WTC11 (cell line): Measurements from ENCODE around the gene C9orf50. TPM values are rescaled to one million over a fixed set of nuclear protein-coding genes. Genes with fewer than 3 reads are reported as not detected.

Experiments
- ATAC-seq: fragments of 200-7000 bp; cut with Tn5 transposase; 2 replicates; pipeline ENCODE4 v1.10.0; 2021; ENCODE audit warnings: mild to moderate bottlenecking, moderate library complexity
- CTCF ChIA-PET: fragments of 300-600 bp; sonication (Branson Sonifier 250); formaldehyde crosslinking; loops from one replicate; lab custom pipeline; 2021; ENCODE audit warnings: antibody characterized with exemption; lab: Charles Lee
- POLR2A ChIA-PET: fragments of 350-600 bp; sonication (Branson Sonifier 250); formaldehyde crosslinking; loops from one replicate; lab custom pipeline; 2021; ENCODE audit warnings: antibody characterized with exemption; lab: Charles Lee
- DNase-seq: peaks from one replicate; pipeline ENCODE4 v3.0.0; 2021; ENCODE audit warnings: low spot score
- H3K27ac Mint-ChIP-seq: 2 replicates; pipeline ENCODE4 v1.8.0; 2021; ENCODE audit warnings: mixed read lengths
- H3K27me3 Mint-ChIP-seq: 2 replicates; pipeline ENCODE4 v1.8.0; 2021; ENCODE audit warnings: low read depth, mild to moderate bottlenecking, moderate library complexity, mixed read lengths
- H3K36me3 Mint-ChIP-seq: 2 replicates; pipeline ENCODE4 v1.8.0; 2021; ENCODE audit warnings: mixed read lengths
- H3K4me1 Mint-ChIP-seq: 2 replicates; pipeline ENCODE4 v1.8.0; 2022; ENCODE audit warnings: mixed read lengths
- H3K4me3 Mint-ChIP-seq: 2 replicates; pipeline ENCODE4 v1.8.0; 2021; ENCODE audit warnings: mild to moderate bottlenecking, moderate library complexity, mixed read lengths
- H3K9me3 Mint-ChIP-seq: 2 replicates; pipeline ENCODE4 v1.8.0; 2021; ENCODE audit warnings: mixed read lengths
- ATF1 ChIP-seq: sonication (generic); formaldehyde crosslinking; IDR thresholded peaks from 2 replicates; pipeline ENCODE4 v1.8.1; 2023; ENCODE audit warnings: mild to moderate bottlenecking, moderate library complexity, missing genetic modification reagents
- CREB1 ChIP-seq: sonication (generic); formaldehyde crosslinking; IDR thresholded peaks from 2 replicates; pipeline ENCODE4 v1.8.0; 2023; ENCODE audit warnings: mild to moderate bottlenecking, missing genetic modification reagents
- EMX1 ChIP-seq: fragments of 250-450 bp; sonication (Bioruptor Pico); IDR thresholded peaks from 2 replicates; pipeline ENCODE4 v1.8.0; 2021; ENCODE audit warnings: mild to moderate bottlenecking
- GABPB1 ChIP-seq: sonication (generic); formaldehyde crosslinking; IDR thresholded peaks from 2 replicates; pipeline ENCODE4 v1.8.1; 2023; ENCODE audit warnings: mild to moderate bottlenecking, missing genetic modification reagents
- IRF2 ChIP-seq: sonication (generic); formaldehyde crosslinking; IDR thresholded peaks from 2 replicates; pipeline ENCODE4 v1.8.0; 2022; ENCODE audit warnings: low read depth, missing genetic modification reagents, borderline replicate concordance
- JAZF1 ChIP-seq: fragments of 250-450 bp; sonication (Bioruptor Pico); IDR thresholded peaks from 2 replicates; pipeline ENCODE4 v1.9.0; 2021; ENCODE audit warnings: moderate library complexity, mild to moderate bottlenecking, inconsistent platforms
- KAT7 ChIP-seq: sonication (generic); formaldehyde crosslinking; IDR thresholded peaks from 2 replicates; pipeline ENCODE4 v1.8.1; 2023; ENCODE audit warnings: missing genetic modification reagents, mild to moderate bottlenecking, borderline replicate concordance
- NFE2L1 ChIP-seq: sonication (generic); formaldehyde crosslinking; IDR thresholded peaks from 2 replicates; pipeline ENCODE4 v1.8.1; 2023; ENCODE audit warnings: missing genetic modification reagents
- NFYB ChIP-seq: sonication (generic); formaldehyde crosslinking; conservative IDR thresholded peaks from 2 replicates; pipeline ENCODE4 v1.8.0; 2022; ENCODE audit warnings: low read depth, missing genetic modification reagents
- NR2C2 ChIP-seq: sonication (generic); formaldehyde crosslinking; IDR thresholded peaks from 2 replicates; pipeline ENCODE4 v1.8.0; 2022; ENCODE audit warnings: mild to moderate bottlenecking, missing genetic modification reagents
- SOX15 ChIP-seq: fragments of 250-450 bp; sonication (Bioruptor Pico); IDR thresholded peaks from 2 replicates; pipeline ENCODE4 v1.9.0; 2021; ENCODE audit warnings: mild to moderate bottlenecking
- TEAD4 ChIP-seq: sonication (generic); formaldehyde crosslinking; IDR thresholded peaks from 2 replicates; pipeline ENCODE4 v1.8.0; 2022; ENCODE audit warnings: mild to moderate bottlenecking, missing genetic modification reagents
- ZNF121 ChIP-seq: sonication (generic); formaldehyde crosslinking; IDR thresholded peaks from 2 replicates; pipeline ENCODE4 v1.8.0; 2023; ENCODE audit warnings: missing genetic modification reagents
- total RNA-seq: library from RNA; stranded (reverse); gene quantifications from 3 replicates; pipeline ENCODE4 v1.2.3, GENCODE V29; 2021
- TF ChIP-seq, protein P1 (sequence below): sonication (generic); formaldehyde crosslinking; IDR thresholded peaks from 2 replicates; pipeline ENCODE4 v1.8.0; 2022; ENCODE audit warnings: missing genetic modification reagents
- TF ChIP-seq, protein P2 (sequence below): fragments of 250-450 bp; sonication (Bioruptor Pico); IDR thresholded peaks from 2 replicates; pipeline ENCODE4 v1.8.0; 2021; ENCODE audit warnings: mild to moderate bottlenecking
- TF ChIP-seq, protein P3 (sequence below): sonication (generic); formaldehyde crosslinking; IDR thresholded peaks from 2 replicates; pipeline ENCODE4 v1.8.1; 2023; ENCODE audit warnings: mild to moderate bottlenecking, moderate library complexity, missing genetic modification reagents
- TF ChIP-seq, protein P4 (sequence below): fragments of 250-450 bp; sonication (Bioruptor Pico); IDR thresholded peaks from 2 replicates; pipeline ENCODE4 v1.9.0; 2021; ENCODE audit warnings: mild to moderate bottlenecking, borderline replicate concordance
- TF ChIP-seq, protein P5 (sequence below): sonication (generic); formaldehyde crosslinking; conservative IDR thresholded peaks from 2 replicates; pipeline ENCODE4 v1.8.1; 2023; ENCODE audit warnings: mild to moderate bottlenecking, low read depth, missing genetic modification reagents, moderate library complexity
- TF ChIP-seq, protein P6 (sequence below): sonication (generic); formaldehyde crosslinking; IDR thresholded peaks from 2 replicates; pipeline ENCODE4 v1.8.0; 2022; ENCODE audit warnings: mild to moderate bottlenecking, missing genetic modification reagents

Gene C9orf50
- total RNA-seq, 1 experiment from 2014 or later = 0.11 TPM

DNA sequence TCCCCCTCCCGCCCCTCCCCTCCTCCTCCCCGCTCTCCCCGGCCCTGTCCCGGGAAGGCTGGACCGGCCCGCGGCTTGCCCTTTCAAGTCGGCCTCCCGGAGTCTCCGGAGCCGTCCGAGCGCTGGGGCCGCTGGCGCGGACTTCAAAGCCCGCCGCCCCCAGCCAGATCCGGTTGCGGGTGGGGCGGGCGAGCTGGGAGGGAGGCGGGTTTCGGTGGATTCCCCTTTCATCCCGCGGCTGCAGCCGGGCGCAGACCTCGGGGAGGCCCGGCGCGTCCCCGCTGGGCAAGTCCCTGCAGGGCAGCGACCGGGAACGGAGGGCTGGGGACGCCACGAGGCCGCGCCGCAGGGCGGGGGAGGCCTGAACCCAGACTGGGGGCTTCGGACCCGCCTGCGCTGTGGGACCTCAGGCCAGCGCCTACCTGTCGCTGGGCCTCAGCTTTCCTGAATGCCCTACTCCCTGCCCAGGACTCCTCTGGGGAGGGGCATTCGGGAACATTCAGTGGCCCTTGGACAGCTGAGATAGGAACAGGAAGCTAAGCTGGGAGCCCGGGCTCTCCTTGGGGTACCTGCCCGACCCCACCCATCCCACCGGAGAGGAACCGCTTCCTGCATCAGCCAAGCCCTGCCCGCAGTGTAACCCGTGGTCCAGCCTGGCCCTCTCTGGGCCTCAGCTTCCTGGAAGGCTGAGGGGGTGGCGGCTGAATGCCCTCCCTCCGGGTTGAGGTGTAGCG is 23.4 kb downstream of the C9orf50 start:
- ATAC-seq (peak; percentile 29), DNase-seq (peak; percentile 74)
- Mint-ChIP-seq H3K9me3 (no peaks in the 10 kb centered on the region), H3K27me3 (peaks cover 52% of the 10 kb centered on the region), H3K27ac (no peak overlapping the region), H3K4me1 (peaks cover 44% of the 10 kb centered on the region), H3K4me3 (peak overlapping the region; percentile 56), H3K36me3 (no peaks in the 10 kb centered on the region)
- ChIA-PET CTCF (interaction anchor here (0.8 to 3.8 kb wide), 17 partner anchors 10 to 466 kb away, joined by 3 to 34 read pairs (median 6); partner anchors contain the start of gene NTMT1), POLR2A (interaction anchor here (1.1 to 2.5 kb wide), 8 partner anchors 11 to 419 kb away, joined by 3 to 12 read pairs (median 6); partner anchors contain the start of gene IER5L)
- TF ChIP-seq NR2C2 (CRISPR knock-in tag) (no peak), ATF1 (CRISPR knock-in tag) (no peak), EMX1 (no peak), GABPB1 (CRISPR knock-in tag) (peak; percentile 62; the same call in 1 of the 2 replicates), KAT7 (CRISPR knock-in tag) (no peak), JAZF1 (no peak), SOX15 (CRISPR knock-in tag) (no peak), TEAD4 (CRISPR knock-in tag) (no peak), ZNF121 (CRISPR knock-in tag) (no peak), NFYB (no peak), CREB1 (CRISPR knock-in tag) (no peak), IRF2 (CRISPR knock-in tag) (no peak), NFE2L1 (CRISPR knock-in tag) (no peak)
- TF ChIP-seq, protein P1, sequence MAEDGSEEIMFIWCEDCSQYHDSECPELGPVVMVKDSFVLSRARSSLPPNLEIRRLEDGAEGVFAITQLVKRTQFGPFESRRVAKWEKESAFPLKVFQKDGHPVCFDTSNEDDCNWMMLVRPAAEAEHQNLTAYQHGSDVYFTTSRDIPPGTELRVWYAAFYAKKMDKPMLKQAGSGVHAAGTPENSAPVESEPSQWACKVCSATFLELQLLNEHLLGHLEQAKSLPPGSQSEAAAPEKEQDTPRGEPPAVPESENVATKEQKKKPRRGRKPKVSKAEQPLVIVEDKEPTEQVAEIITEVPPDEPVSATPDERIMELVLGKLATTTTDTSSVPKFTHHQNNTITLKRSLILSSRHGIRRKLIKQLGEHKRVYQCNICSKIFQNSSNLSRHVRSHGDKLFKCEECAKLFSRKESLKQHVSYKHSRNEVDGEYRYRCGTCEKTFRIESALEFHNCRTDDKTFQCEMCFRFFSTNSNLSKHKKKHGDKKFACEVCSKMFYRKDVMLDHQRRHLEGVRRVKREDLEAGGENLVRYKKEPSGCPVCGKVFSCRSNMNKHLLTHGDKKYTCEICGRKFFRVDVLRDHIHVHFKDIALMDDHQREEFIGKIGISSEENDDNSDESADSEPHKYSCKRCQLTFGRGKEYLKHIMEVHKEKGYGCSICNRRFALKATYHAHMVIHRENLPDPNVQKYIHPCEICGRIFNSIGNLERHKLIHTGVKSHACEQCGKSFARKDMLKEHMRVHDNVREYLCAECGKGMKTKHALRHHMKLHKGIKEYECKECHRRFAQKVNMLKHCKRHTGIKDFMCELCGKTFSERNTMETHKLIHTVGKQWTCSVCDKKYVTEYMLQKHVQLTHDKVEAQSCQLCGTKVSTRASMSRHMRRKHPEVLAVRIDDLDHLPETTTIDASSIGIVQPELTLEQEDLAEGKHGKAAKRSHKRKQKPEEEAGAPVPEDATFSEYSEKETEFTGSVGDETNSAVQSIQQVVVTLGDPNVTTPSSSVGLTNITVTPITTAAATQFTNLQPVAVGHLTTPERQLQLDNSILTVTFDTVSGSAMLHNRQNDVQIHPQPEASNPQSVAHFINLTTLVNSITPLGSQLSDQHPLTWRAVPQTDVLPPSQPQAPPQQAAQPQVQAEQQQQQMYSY (CRISPR knock-in tag) = no peak
- TF ChIP-seq, protein P2, sequence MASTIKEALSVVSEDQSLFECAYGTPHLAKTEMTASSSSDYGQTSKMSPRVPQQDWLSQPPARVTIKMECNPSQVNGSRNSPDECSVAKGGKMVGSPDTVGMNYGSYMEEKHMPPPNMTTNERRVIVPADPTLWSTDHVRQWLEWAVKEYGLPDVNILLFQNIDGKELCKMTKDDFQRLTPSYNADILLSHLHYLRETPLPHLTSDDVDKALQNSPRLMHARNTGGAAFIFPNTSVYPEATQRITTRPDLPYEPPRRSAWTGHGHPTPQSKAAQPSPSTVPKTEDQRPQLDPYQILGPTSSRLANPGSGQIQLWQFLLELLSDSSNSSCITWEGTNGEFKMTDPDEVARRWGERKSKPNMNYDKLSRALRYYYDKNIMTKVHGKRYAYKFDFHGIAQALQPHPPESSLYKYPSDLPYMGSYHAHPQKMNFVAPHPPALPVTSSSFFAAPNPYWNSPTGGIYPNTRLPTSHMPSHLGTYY (CRISPR knock-in tag) = no peak
- TF ChIP-seq, protein P3, sequence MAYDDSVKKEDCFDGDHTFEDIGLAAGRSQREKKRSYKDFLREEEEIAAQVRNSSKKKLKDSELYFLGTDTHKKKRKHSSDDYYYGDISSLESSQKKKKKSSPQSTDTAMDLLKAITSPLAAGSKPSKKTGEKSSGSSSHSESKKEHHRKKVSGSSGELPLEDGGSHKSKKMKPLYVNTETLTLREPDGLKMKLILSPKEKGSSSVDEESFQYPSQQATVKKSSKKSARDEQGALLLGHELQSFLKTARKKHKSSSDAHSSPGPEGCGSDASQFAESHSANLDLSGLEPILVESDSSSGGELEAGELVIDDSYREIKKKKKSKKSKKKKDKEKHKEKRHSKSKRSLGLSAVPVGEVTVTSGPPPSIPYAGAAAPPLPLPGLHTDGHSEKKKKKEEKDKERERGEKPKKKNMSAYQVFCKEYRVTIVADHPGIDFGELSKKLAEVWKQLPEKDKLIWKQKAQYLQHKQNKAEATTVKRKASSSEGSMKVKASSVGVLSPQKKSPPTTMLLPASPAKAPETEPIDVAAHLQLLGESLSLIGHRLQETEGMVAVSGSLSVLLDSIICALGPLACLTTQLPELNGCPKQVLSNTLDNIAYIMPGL (CRISPR knock-in tag) = peak; percentile 54; the same call in 1 of the 2 replicates
- TF ChIP-seq, protein P4, sequence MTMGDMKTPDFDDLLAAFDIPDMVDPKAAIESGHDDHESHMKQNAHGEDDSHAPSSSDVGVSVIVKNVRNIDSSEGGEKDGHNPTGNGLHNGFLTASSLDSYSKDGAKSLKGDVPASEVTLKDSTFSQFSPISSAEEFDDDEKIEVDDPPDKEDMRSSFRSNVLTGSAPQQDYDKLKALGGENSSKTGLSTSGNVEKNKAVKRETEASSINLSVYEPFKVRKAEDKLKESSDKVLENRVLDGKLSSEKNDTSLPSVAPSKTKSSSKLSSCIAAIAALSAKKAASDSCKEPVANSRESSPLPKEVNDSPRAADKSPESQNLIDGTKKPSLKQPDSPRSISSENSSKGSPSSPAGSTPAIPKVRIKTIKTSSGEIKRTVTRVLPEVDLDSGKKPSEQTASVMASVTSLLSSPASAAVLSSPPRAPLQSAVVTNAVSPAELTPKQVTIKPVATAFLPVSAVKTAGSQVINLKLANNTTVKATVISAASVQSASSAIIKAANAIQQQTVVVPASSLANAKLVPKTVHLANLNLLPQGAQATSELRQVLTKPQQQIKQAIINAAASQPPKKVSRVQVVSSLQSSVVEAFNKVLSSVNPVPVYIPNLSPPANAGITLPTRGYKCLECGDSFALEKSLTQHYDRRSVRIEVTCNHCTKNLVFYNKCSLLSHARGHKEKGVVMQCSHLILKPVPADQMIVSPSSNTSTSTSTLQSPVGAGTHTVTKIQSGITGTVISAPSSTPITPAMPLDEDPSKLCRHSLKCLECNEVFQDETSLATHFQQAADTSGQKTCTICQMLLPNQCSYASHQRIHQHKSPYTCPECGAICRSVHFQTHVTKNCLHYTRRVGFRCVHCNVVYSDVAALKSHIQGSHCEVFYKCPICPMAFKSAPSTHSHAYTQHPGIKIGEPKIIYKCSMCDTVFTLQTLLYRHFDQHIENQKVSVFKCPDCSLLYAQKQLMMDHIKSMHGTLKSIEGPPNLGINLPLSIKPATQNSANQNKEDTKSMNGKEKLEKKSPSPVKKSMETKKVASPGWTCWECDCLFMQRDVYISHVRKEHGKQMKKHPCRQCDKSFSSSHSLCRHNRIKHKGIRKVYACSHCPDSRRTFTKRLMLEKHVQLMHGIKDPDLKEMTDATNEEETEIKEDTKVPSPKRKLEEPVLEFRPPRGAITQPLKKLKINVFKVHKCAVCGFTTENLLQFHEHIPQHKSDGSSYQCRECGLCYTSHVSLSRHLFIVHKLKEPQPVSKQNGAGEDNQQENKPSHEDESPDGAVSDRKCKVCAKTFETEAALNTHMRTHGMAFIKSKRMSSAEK = no peak
- TF ChIP-seq, protein P5, sequence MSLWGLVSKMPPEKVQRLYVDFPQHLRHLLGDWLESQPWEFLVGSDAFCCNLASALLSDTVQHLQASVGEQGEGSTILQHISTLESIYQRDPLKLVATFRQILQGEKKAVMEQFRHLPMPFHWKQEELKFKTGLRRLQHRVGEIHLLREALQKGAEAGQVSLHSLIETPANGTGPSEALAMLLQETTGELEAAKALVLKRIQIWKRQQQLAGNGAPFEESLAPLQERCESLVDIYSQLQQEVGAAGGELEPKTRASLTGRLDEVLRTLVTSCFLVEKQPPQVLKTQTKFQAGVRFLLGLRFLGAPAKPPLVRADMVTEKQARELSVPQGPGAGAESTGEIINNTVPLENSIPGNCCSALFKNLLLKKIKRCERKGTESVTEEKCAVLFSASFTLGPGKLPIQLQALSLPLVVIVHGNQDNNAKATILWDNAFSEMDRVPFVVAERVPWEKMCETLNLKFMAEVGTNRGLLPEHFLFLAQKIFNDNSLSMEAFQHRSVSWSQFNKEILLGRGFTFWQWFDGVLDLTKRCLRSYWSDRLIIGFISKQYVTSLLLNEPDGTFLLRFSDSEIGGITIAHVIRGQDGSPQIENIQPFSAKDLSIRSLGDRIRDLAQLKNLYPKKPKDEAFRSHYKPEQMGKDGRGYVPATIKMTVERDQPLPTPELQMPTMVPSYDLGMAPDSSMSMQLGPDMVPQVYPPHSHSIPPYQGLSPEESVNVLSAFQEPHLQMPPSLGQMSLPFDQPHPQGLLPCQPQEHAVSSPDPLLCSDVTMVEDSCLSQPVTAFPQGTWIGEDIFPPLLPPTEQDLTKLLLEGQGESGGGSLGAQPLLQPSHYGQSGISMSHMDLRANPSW (CRISPR knock-in tag) = no peak
- TF ChIP-seq, protein P6, sequence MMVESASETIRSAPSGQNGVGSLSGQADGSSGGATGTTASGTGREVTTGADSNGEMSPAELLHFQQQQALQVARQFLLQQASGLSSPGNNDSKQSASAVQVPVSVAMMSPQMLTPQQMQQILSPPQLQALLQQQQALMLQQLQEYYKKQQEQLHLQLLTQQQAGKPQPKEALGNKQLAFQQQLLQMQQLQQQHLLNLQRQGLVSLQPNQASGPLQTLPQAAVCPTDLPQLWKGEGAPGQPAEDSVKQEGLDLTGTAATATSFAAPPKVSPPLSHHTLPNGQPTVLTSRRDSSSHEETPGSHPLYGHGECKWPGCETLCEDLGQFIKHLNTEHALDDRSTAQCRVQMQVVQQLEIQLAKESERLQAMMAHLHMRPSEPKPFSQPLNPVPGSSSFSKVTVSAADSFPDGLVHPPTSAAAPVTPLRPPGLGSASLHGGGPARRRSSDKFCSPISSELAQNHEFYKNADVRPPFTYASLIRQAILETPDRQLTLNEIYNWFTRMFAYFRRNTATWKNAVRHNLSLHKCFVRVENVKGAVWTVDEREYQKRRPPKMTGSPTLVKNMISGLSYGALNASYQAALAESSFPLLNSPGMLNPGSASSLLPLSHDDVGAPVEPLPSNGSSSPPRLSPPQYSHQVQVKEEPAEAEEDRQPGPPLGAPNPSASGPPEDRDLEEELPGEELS (CRISPR knock-in tag) = no peak
